SK-N-SH (cell line): ENCODE results near the gene PCDHB1. TPM values are rescaled to one million over a fixed set of nuclear protein-coding genes. Genes with fewer than 3 reads are reported as not detected.
"Not testable (repeated sequence)": the region's sequence is repeated elsewhere in the genome, so short reads cannot be mapped to it uniquely, and the experiment has no call there.

ENCODE experiments used
- CTCF ChIA-PET: fragments of 300-600, 350-600 bp; formaldehyde crosslinking; extraction: SDS; loops from one replicate; lab custom pipeline; 2021; lab: Yijun Ruan, JAX
- POLR2A ChIA-PET: fragments of 350-600 bp; sonication (Branson Sonifier 250); formaldehyde crosslinking; extraction: SDS; loops from one replicate; lab custom pipeline; 2020; ENCODE audit warnings: antibody characterized with exemption, inconsistent platforms; lab: Yijun Ruan, JAX
- DNase-seq: peaks from one replicate; pipeline ENCODE4 v3.0.0; 2012
- H2AFZ ChIP-seq: fragments of 200-600 bp; sonication (generic); 2 replicates; pipeline ENCODE4 v1.8.1; 2016; ENCODE audit warnings: antibody characterized with exemption, mild to moderate bottlenecking, low read depth
- H3F3A ChIP-seq: fragments of 200-600 bp; sonication (generic); replicated peaks from 2 replicates; pipeline ENCODE3; 2016; ENCODE audit warnings: antibody characterized with exemption, mild to moderate bottlenecking; ENCODE audit not compliant: insufficient read depth
- H3K27ac ChIP-seq, 2 experiments: fragments of 200-500 bp in 1 of 2; fragments of 200-600 bp in 1 of 2; sonication (Bioruptor generic) in 1 of 2; sonication (generic), shearing (Covaris generic) in 1 of 2; 2 replicates each; pipeline versions ENCODE4 v1.5.1 to v1.6.1; 2014 to 2016; ENCODE audit warnings: low read depth in 2 of 2, inconsistent platforms in 1 of 2, low read length in 1 of 2, mild to moderate bottlenecking in 1 of 2, mixed read lengths in 1 of 2
- H3K27me3 ChIP-seq: fragments of 200-600 bp; sonication (generic), shearing (Covaris generic); 2 replicates; pipeline ENCODE4 v1.6.1; 2016; ENCODE audit warnings: mixed run types; ENCODE audit not compliant: insufficient read depth
- H3K36me3 ChIP-seq, 2 experiments: fragments of 200-500 bp in 1 of 2; fragments of 200-600 bp in 1 of 2; sonication (Bioruptor generic) in 1 of 2; sonication (generic) in 1 of 2; replicated peaks in 1 of 2; 2 replicates each; pipeline versions ENCODE3 to v1.5.1; 2014 to 2016; ENCODE audit warnings: low read length in 1 of 2, mild to moderate bottlenecking in 1 of 2; ENCODE audit not compliant: insufficient read depth in 2 of 2, control insufficient read depth in 1 of 2
- H3K4me1 ChIP-seq, 2 experiments: fragments of 200-500 bp in 1 of 2; fragments of 200-600 bp in 1 of 2; sonication (Bioruptor generic) in 1 of 2; sonication (generic), shearing (Covaris generic) in 1 of 2; 2 replicates each; pipeline versions ENCODE4 v1.5.1 to v1.6.1; 2014 to 2016; ENCODE audit warnings: low read depth in 1 of 2, low read length in 1 of 2, mixed run types in 1 of 2; ENCODE audit not compliant: insufficient read depth in 2 of 2, control insufficient read depth in 1 of 2
- H3K4me2 ChIP-seq: fragments of 200-600 bp; sonication (generic), shearing (Covaris generic); 2 replicates; pipeline ENCODE4 v1.6.1; 2017; ENCODE audit warnings: mixed run types
- H3K4me3 ChIP-seq, 2 experiments: fragments of 200-500 bp in 1 of 2; fragments of 200-600 bp in 1 of 2; sonication (Bioruptor generic) in 1 of 2; sonication (generic), shearing (Covaris generic) in 1 of 2; 2 replicates each; pipeline versions ENCODE4 v1.5.1 to v1.8.1; 2014 to 2016; ENCODE audit warnings: low read depth in 2 of 2, inconsistent platforms in 1 of 2, low read length in 1 of 2, mild to moderate bottlenecking in 1 of 2, mixed read lengths in 1 of 2, moderate library complexity in 1 of 2
- H3K79me2 ChIP-seq: fragments of 200-600 bp; sonication (generic); 2 replicates; pipeline ENCODE4 v1.8.1; 2017; ENCODE audit warnings: mild to moderate bottlenecking; ENCODE audit not compliant: insufficient read depth
- H3K9ac ChIP-seq: fragments of 200-600 bp; sonication (generic); 2 replicates; pipeline ENCODE4 v1.6.1; 2017; ENCODE audit warnings: mixed run types
- H3K9me2 ChIP-seq: fragments of 200-600 bp; sonication (generic); 2 replicates; pipeline ENCODE4 v1.6.1; 2017; ENCODE audit warnings: mixed run types
- H3K9me3 ChIP-seq: fragments of 200-600 bp; sonication (generic); 2 replicates; pipeline ENCODE4 v1.6.1; 2017; ENCODE audit warnings: mixed run types, mild to moderate bottlenecking, moderate library complexity
- H4K20me1 ChIP-seq: fragments of 200-600 bp; sonication (generic); 2 replicates; pipeline ENCODE4 v1.6.1; 2017; ENCODE audit warnings: mild to moderate bottlenecking, mixed run types; ENCODE audit not compliant: insufficient read depth
- FOXM1 ChIP-seq: IDR thresholded peaks from 2 replicates; pipeline ENCODE4 v1.4.0; 2012; ENCODE audit warnings: low read depth, mild to moderate bottlenecking
- GATA2 ChIP-seq: sonication (generic); formaldehyde crosslinking; IDR thresholded peaks from 2 replicates; pipeline ENCODE4 v1.5.0; 2020; ENCODE audit warnings: mild to moderate bottlenecking, missing genetic modification reagents
- JUND ChIP-seq: IDR thresholded peaks from 2 replicates; pipeline ENCODE4 v1.4.0; 2012
- RAD21 ChIP-seq: IDR thresholded peaks from 2 replicates; pipeline ENCODE4 v1.6.1; 2012; ENCODE audit warnings: mild to moderate bottlenecking, low read length
- WGBS: methylation state at CpG from one replicate; pipeline ENCODE4 v1.1.6; 2017; ENCODE audit warnings: low lambda C conversion rate; 5-methylcytosine and 5-hydroxymethylcytosine counted together
- polyA plus RNA-seq, 3 experiments: library from polyadenylated mRNA; depleted of rRNA; stranded (reverse); fragments of >200 nt; gene quantifications; 2 replicates each; pipeline ENCODE4 v1.2.3, GENCODE V29; 2012
- TF ChIP-seq, protein P1 (sequence below): fragments of 200-600 bp; sonication (generic); IDR thresholded peaks from 2 replicates; pipeline ENCODE4 v1.6.1; 2017; ENCODE audit warnings: antibody characterized with exemption, mild to moderate bottlenecking, moderate library complexity

The PCDHB1 gene
- polyA plus RNA-seq, 1 of the 3 experiments (the other 2 are of a cell fraction), result not detected

DNA sequence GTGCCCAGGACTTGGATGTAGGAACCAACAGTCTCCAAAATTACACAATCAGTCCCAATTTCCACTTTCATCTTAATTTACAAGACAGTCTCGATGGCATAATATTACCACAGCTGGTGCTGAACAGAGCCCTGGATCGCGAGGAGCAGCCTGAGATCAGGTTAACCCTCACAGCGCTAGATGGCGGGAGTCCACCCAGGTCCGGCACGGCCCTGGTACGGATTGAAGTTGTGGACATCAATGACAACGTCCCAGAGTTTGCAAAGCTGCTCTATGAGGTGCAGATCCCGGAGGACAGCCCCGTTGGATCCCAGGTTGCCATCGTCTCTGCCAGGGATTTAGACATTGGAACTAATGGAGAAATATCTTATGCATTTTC lies 44.1 kb downstream of the PCDHB1 start:
- Histone ChIP-seq H3K4me1 (no peaks in the 10 kb centered on the region), H2AFZ (no peak overlapping the region), H3K4me2 (peak overlapping the region; percentile 37; the same call in 1 of the 2 replicates), H3F3A (no peaks in the 10 kb centered on the region), H3K79me2 (no peaks in the 10 kb centered on the region), H4K20me1 (no peaks in the 10 kb centered on the region), H3K9me2 (no peaks in the 10 kb centered on the region), H3K4me3 (peak overlapping the region in 1 of 2 experiments; percentile 51), H3K27me3 (no peaks in the 10 kb centered on the region), H3K27ac (no peak overlapping the region), H3K9ac (peak overlapping the region; percentile 37; the same call in 1 of the 2 replicates), H3K36me3 (no peaks in the 10 kb centered on the region), H3K9me3 (no peaks in the 10 kb centered on the region)
- TF ChIP-seq, protein P1, sequence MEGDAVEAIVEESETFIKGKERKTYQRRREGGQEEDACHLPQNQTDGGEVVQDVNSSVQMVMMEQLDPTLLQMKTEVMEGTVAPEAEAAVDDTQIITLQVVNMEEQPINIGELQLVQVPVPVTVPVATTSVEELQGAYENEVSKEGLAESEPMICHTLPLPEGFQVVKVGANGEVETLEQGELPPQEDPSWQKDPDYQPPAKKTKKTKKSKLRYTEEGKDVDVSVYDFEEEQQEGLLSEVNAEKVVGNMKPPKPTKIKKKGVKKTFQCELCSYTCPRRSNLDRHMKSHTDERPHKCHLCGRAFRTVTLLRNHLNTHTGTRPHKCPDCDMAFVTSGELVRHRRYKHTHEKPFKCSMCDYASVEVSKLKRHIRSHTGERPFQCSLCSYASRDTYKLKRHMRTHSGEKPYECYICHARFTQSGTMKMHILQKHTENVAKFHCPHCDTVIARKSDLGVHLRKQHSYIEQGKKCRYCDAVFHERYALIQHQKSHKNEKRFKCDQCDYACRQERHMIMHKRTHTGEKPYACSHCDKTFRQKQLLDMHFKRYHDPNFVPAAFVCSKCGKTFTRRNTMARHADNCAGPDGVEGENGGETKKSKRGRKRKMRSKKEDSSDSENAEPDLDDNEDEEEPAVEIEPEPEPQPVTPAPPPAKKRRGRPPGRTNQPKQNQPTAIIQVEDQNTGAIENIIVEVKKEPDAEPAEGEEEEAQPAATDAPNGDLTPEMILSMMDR, result no peak
- TF ChIP-seq FOXM1 (no peak), JUND (no peak), RAD21 (no peak), GATA2 (CRISPR knock-in tag) (no peak)
- 51% methylated on average over 12 of the region's 12 CpGs for WGBS
- ChIA-PET POLR2A (no interaction called here), CTCF (interaction anchor here (2.0 to 2.2 kb wide), 2 partner anchors 11 to 26 kb away, joined by 5 to 10 read pairs; partner anchors contain the start of gene PCDHB4)
- no peak for DNase-seq

DNA sequence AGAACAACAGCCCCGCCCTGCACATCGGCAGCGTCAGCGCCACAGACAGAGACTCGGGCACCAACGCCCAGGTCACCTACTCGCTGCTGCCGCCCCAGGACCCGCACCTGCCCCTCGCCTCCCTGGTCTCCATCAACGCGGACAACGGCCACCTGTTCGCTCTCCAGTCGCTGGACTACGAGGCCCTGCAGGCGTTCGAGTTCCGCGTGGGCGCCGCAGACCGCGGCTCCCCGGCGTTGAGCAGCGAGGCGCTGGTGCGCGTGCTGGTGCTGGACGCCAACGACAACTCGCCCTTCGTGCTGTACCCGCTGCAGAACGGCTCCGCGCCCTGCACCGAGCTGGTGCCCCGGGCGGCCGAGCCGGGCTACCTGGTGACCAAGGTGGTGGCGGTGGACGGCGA lies 45.0 kb downstream of the PCDHB1 start:
- DNase-seq, H3K9ac ChIP-seq, CTCF ChIA-PET, H3K4me2 ChIP-seq, H3K79me2 ChIP-seq, H4K20me1 ChIP-seq, H3F3A ChIP-seq, H3K4me1 ChIP-seq, H3K36me3 ChIP-seq, H3K9me3 ChIP-seq, H3K27me3 ChIP-seq, H3K9me2 ChIP-seq, H3K27ac ChIP-seq, POLR2A ChIA-PET, H2AFZ ChIP-seq, H3K4me3 ChIP-seq: not testable (repeated sequence)
- 72% methylated on average over 20 of the region's 46 CpGs for WGBS

DNA sequence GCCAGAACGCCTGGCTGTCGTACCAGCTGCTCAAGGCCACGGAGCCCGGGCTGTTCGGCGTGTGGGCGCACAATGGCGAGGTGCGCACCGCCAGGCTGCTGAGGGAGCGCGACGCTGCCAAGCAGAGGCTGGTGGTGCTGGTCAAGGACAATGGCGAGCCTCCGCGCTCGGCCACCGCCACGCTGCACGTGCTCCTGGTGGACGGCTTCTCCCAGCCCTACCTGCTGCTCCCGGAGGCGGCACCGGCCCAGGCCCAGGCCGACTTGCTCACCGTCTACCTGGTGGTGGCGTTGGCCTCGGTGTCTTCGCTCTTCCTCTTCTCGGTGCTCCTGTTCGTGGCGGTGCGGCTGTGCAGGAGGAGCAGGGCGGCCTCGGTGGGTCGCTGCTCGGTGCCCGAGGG lies 45.4 kb downstream of the PCDHB1 start:
- H3K9me3 ChIP-seq, H3K36me3 ChIP-seq, H3K4me1 ChIP-seq, H3F3A ChIP-seq, H3K9ac ChIP-seq, H3K79me2 ChIP-seq, CTCF ChIA-PET, POLR2A ChIA-PET, H3K4me2 ChIP-seq, H2AFZ ChIP-seq, H3K27ac ChIP-seq, H3K27me3 ChIP-seq, H3K4me3 ChIP-seq, H4K20me1 ChIP-seq, DNase-seq, H3K9me2 ChIP-seq: not testable (repeated sequence)
- 78% methylated on average over 10 of the region's 38 CpGs for WGBS
